Measurements from ENCODE around the gene AASS. TPM values are rescaled to one million over a fixed set of nuclear protein-coding genes. Genes with fewer than 3 reads are reported as not detected.
"Not testable (repeated sequence)": the region's sequence is repeated elsewhere in the genome, so short reads cannot be mapped to it uniquely, and the experiment has no call there.

Gene AASS
- total RNA-seq, 1 experiment from 2014 or later, result 0.91 TPM

GRCh38 chr7:122183106-122183505, 39.1 kb upstream of the AASS start:
- Histone ChIP-seq H3K9ac (ENCODE audit: low read length) (no peak overlapping the region), H3F3A (ENCODE audit: low read length, unreplicated experiment) (no peaks in the 10 kb centered on the region), H3K27me3 (ENCODE audit: low read length) (no peaks in the 10 kb centered on the region), H3K4me3 (ENCODE audit: low read length) (no peak overlapping the region), H3K27ac (ENCODE audit: low read length) (no peak overlapping the region), H2AFZ (ENCODE audit: low read length) (no peak overlapping the region), H3K79me2 (ENCODE audit: low read length) (no peaks in the 10 kb centered on the region), H3K9me3 (ENCODE audit: low read length) (no peaks in the 10 kb centered on the region), H3K9me2 (replicated peaks; ENCODE audit: low read length) (no peaks in the 10 kb centered on the region), H3K4me2 (ENCODE audit: low read length) (no peak overlapping the region), H3K36me3 (ENCODE audit: low read depth, low read length) (no peaks in the 10 kb centered on the region), H4K20me1 (ENCODE audit: low read length) (no peaks in the 10 kb centered on the region), H3K4me1 (ENCODE audit: insufficient read depth, low read length) (no peaks in the 10 kb centered on the region)
- DNase-seq, result no peak
- TF ChIP-seq EZH2 (IDR thresholded peaks at IDR 0.05; ENCODE audit: low read length, unreplicated experiment) (no peak), EZH2phosphoT487 (IDR thresholded peaks at IDR 0.05; ENCODE audit: borderline replicate concordance, low read length) (no peak), CTCF (conservative IDR thresholded peaks at IDR 0.05; ENCODE audit: low read depth, low read length) (no peak)
- ChIA-PET POLR2A (ENCODE audit: unreplicated experiment) (no interaction called here), CTCF (no interaction called here)
- ATAC-seq, result no peak
- intact Hi-C loops (cut with micrococcal nuclease), result no loop called here
- no TSS peak for BruUV-seq (replicated peaks)

GRCh38 chr7:122182081-122182480, 38.0 kb upstream of the AASS start:
- CTCF ChIA-PET, result no interaction called here
- no peak overlapping the region for H2AFZ ChIP-seq (ENCODE audit: low read length)
- ATAC-seq (no peak), DNase-seq (no peak)
- H3K27me3 ChIP-seq (ENCODE audit: low read length), result no peaks in the 10 kb centered on the region
- intact Hi-C loops (cut with micrococcal nuclease), result no loop called here
- H3F3A ChIP-seq (ENCODE audit: low read length, unreplicated experiment), result no peaks in the 10 kb centered on the region
- no peak overlapping the region for H3K4me2 ChIP-seq (ENCODE audit: low read length)
- no peak overlapping the region for H3K27ac ChIP-seq (ENCODE audit: low read length)
- no peak for TF ChIP-seq CTCF (conservative IDR thresholded peaks at IDR 0.05; ENCODE audit: low read depth, low read length)
- no peak for TF ChIP-seq EZH2phosphoT487 (IDR thresholded peaks at IDR 0.05; ENCODE audit: borderline replicate concordance, low read length)
- TF ChIP-seq EZH2 (IDR thresholded peaks at IDR 0.05; ENCODE audit: low read length, unreplicated experiment), result no peak
- H3K36me3 ChIP-seq (ENCODE audit: low read depth, low read length), result no peaks in the 10 kb centered on the region
- no peaks in the 10 kb centered on the region for H3K9me3 ChIP-seq (ENCODE audit: low read length)
- POLR2A ChIA-PET (ENCODE audit: unreplicated experiment), result no interaction called here
- H3K9ac ChIP-seq (ENCODE audit: low read length), result no peak overlapping the region
- no peaks in the 10 kb centered on the region for H3K9me2 ChIP-seq (replicated peaks; ENCODE audit: low read length)
- no TSS peak for BruUV-seq (replicated peaks)
- H4K20me1 ChIP-seq (ENCODE audit: low read length), result no peaks in the 10 kb centered on the region
- no peak overlapping the region for H3K4me3 ChIP-seq (ENCODE audit: low read length)
- no peaks in the 10 kb centered on the region for H3K79me2 ChIP-seq (ENCODE audit: low read length)
- H3K4me1 ChIP-seq (ENCODE audit: insufficient read depth, low read length), result no peaks in the 10 kb centered on the region

GRCh38 chr7:122172144-122172543, 28.1 kb upstream of the AASS start:
- BruUV-seq (replicated peaks); ATAC-seq; DNase-seq: not testable (repeated sequence)

More at GRCh38 chr7:122172144-122172543, 28.1 kb upstream of the AASS start:
- intact Hi-C loops (cut with micrococcal nuclease); H3K27me3 ChIP-seq (ENCODE audit: low read length); H3K36me3 ChIP-seq (ENCODE audit: low read depth, low read length); H3K9ac ChIP-seq (ENCODE audit: low read length); H3K79me2 ChIP-seq (ENCODE audit: low read length); H3K4me3 ChIP-seq (ENCODE audit: low read length); H3K4me1 ChIP-seq (ENCODE audit: insufficient read depth, low read length); H4K20me1 ChIP-seq (ENCODE audit: low read length); H3K9me2 ChIP-seq (replicated peaks; ENCODE audit: low read length); CTCF ChIA-PET; H3F3A ChIP-seq (ENCODE audit: low read length, unreplicated experiment); H3K9me3 ChIP-seq (ENCODE audit: low read length); H3K4me2 ChIP-seq (ENCODE audit: low read length); POLR2A ChIA-PET (ENCODE audit: unreplicated experiment); H2AFZ ChIP-seq (ENCODE audit: low read length); H3K27ac ChIP-seq (ENCODE audit: low read length): not testable (repeated sequence)
